VCaP (cell line): ENCODE measurements around the gene PON2.

Source experiments
- H3K27ac ChIP-seq: fragments of 450-650 bp; 2 replicates; pipeline ENCODE4 v1.5.1; 2017
- TF ChIP-seq, protein P1 (sequence below): fragments of 450-650 bp; conservative IDR thresholded peaks from 2 replicates; pipeline ENCODE4 v1.5.1; 2017; ENCODE audit warnings: mild to moderate bottlenecking, moderate library complexity

Gene PON2

DNA sequence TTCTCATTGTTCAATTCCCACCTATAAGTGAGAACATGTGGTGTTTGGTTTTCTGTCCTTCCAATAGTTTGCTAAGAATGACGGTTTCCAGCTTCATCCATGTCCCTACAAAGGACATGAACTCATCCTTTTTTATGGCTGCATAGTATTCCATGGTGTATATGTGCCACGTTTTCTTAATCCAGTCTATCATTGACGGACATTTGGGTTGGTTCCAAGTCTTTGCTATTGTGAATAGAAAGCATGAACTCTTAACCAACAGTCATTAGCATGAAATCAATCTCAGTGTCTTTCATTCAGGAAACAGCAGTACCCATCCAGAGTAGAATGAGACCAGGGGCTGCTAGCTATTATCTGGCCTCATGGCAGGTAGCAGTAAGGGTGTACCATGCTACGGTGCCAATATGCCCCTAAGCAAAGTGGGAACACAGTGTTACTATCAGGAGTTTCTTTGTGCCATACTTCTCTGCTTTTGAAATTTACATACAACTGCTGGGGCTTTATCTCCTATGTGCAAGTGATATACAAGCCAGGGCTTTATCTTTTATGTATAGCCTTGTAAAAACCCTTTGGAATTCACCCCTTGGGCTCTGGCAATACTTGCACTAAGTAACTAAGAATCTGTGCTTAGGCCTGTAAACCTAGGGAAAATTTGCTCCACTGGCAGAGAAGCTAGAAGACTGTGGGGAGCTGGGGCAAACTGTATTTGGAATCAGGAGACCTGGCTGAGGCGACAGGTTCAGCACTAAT, 5.4 kb downstream of the PON2 start:
- TF ChIP-seq, protein P1, sequence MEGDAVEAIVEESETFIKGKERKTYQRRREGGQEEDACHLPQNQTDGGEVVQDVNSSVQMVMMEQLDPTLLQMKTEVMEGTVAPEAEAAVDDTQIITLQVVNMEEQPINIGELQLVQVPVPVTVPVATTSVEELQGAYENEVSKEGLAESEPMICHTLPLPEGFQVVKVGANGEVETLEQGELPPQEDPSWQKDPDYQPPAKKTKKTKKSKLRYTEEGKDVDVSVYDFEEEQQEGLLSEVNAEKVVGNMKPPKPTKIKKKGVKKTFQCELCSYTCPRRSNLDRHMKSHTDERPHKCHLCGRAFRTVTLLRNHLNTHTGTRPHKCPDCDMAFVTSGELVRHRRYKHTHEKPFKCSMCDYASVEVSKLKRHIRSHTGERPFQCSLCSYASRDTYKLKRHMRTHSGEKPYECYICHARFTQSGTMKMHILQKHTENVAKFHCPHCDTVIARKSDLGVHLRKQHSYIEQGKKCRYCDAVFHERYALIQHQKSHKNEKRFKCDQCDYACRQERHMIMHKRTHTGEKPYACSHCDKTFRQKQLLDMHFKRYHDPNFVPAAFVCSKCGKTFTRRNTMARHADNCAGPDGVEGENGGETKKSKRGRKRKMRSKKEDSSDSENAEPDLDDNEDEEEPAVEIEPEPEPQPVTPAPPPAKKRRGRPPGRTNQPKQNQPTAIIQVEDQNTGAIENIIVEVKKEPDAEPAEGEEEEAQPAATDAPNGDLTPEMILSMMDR = no peak
- no peak overlapping the region for H3K27ac ChIP-seq

- TF ChIP-seq, protein P1 = no peak
- H3K27ac ChIP-seq = no peak overlapping the region
Measured at GRCh38 chr7:95427914-95428516, 6.8 kb downstream of the PON2 start.

DNA sequence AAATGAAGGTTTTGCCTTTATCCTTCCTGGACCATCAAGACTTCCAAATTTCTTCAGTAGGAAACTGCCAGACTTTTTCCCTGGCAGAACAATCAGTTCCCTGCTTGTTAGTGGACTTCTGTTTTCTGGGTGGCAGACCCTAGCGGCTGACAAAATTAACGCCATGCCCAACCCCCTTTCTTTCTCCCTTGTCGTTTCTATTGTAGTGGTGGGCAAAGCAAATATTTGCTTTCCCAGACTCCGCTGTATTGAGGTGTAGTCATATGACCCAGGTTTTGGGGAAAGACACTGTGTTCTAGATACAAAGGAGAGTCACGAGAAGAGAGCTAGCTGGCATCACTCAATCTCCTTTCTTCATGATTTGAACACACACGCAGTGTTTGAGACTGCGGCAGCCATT, 7.7 kb downstream of the PON2 start:
- TF ChIP-seq, protein P1 = no peak
- no peak overlapping the region for H3K27ac ChIP-seq

DNA sequence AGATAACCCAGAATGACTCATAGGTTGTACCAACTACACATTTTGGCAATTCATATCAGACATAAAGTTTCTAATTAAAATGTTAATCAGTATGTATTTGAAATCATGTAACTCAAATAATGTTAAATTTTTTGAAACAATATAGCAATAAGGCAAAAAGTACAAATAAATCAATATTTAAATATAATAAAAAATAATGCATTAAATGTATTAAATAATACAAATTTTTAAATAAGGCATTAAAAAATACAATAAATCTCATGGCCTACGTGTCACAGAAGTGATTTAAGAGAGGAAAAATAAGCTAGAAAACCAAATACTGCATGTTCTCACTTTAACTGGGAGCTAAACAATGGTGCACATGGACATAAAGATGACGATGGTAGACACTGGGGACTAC, 9.1 kb downstream of the PON2 start:
- TF ChIP-seq, protein P1 = no peak
- H3K27ac ChIP-seq = no peak overlapping the region

- TF ChIP-seq, protein P1 = no peak
- H3K27ac ChIP-seq = no peak overlapping the region
Measured at GRCh38 chr7:95424716-95425115, 10.1 kb downstream of the PON2 start.

DNA sequence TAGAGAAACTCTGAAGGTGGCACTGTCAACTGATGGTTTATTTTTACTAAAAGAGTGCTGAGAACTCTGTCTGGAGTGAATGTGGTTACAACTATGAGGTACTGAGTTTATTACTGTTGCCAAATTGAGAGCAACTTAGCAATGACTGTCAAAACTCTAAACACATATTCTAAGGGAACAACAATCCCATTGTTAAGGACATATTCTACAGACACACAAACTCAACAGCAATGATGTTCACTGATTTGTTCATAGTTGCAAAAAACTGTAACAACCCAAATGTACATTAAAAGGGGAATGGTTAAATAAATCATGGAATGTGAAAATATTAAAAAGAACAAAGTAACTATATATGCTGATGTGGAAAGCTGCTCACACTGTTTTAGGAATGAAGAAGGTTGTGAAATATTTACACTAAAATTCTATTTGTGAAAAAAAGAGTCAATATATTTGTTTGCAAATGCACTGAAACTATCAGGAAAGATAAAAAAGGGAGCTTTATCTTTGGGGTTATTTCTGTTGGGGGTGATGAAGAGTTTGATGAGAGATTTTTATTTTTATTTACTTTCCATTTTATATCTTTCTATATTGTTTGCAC, 12.9 kb downstream of the PON2 start:
- no peak overlapping the region for H3K27ac ChIP-seq
- TF ChIP-seq, protein P1 = no peak

DNA sequence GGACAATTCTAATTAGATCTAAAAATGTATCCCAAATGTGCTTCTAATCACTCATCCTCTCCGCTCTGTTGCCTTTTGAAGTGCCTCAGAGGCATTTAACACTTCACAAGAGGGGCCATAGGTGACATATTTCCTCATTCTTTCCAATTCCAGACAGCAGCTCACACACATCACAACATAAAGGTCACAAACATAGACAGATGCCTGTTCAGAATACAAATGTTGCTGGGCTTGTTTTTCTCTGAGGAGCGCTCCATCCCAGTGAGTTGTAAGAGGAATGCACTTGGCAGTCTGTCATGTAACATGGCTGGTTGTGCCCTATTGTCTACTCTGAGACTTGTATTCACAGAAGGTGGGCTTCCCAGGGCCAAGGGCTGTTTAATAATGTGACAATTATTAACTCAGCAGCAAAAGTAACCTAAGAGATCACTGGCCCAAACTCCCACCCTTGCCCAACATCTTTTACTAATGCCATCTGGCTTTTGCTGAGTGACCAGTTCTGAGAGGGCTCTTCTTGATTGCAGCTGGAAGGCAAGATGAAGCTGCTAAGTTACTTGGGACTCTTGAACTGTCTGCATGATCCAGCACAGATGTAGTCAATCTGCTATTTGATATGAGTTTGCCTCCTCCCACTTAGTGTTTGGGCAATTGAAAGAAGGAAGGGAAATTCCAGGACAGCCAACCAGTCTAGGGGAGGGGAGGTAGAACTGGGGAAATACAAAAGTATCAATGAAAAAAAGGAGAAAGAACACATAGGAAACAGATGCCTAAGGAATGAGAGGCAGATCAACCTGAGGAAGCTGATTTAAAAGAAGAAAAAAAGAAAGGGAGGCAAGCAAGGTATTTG, 13.6 kb downstream of the PON2 start:
- no peak overlapping the region for H3K27ac ChIP-seq
- TF ChIP-seq, protein P1 = no peak
